Measurements from ENCODE around the gene ANKS1B.

DNA sequence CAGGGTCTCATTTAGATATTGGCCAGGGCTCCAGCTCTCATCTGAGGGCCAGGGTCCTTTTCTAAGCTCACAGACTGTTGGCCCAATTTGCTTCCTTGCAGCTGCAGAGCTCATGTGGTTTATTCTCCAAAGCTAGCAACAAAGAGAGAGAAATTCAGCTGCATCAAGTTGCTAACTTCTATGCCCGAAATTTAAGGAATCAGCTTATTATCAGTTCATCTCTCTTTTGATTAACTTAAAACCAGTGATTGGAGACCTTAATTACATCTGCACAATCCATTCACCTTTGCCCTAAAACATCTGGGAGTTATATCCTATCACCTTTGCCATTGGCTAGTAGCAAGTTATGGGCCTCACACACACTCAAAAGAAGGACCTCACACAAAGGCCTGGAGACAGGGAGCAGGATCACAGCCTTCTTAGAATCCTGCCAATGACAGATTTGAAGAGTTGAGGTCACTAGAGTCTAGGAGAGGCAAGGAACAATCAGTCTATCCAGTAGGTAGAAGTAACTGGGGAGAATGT lies 596.0 kb downstream of the ANKS1B start:
- TF ChIP-seq, protein P1, sequence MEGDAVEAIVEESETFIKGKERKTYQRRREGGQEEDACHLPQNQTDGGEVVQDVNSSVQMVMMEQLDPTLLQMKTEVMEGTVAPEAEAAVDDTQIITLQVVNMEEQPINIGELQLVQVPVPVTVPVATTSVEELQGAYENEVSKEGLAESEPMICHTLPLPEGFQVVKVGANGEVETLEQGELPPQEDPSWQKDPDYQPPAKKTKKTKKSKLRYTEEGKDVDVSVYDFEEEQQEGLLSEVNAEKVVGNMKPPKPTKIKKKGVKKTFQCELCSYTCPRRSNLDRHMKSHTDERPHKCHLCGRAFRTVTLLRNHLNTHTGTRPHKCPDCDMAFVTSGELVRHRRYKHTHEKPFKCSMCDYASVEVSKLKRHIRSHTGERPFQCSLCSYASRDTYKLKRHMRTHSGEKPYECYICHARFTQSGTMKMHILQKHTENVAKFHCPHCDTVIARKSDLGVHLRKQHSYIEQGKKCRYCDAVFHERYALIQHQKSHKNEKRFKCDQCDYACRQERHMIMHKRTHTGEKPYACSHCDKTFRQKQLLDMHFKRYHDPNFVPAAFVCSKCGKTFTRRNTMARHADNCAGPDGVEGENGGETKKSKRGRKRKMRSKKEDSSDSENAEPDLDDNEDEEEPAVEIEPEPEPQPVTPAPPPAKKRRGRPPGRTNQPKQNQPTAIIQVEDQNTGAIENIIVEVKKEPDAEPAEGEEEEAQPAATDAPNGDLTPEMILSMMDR (IDR thresholded peaks at IDR 0.05) = no peak
- TF ChIP-seq POLR2A (IDR thresholded peaks at IDR 0.05) = no peak
